HG02870 (cell line): ENCODE data around the gene SYT8.
"Not testable (repeated sequence)": the region's sequence is repeated elsewhere in the genome, so short reads cannot be mapped to it uniquely, and the experiment has no call there.

Experiments used
- ATAC-seq: cut with Tn5 transposase; IDR thresholded peaks from one replicate; pipeline ENCODE4 v1.9.1; 2021; ENCODE audit warnings: mild to moderate bottlenecking, moderate library complexity; ENCODE audit not compliant: unreplicated experiment

The SYT8 gene

GRCh38 chr11:1883346-1884302 lies 48.8 kb downstream of the SYT8 start:
- no peak for ATAC-seq

- no peak for ATAC-seq
Observed at GRCh38 chr11:1884303-1884700, 49.5 kb downstream of the SYT8 start.

GRCh38 chr11:1886551-1886950 lies 51.8 kb downstream of the SYT8 start:
- ATAC-seq: not testable (repeated sequence)
